A549 (cell line): ENCODE data around the gene MLX. TPM values are rescaled to one million over a fixed set of nuclear protein-coding genes. Genes with fewer than 3 reads are reported as not detected.

ENCODE experiments used
- ATAC-seq, 2 experiments: fragments of 200-7000 bp in 1 of 2; fragments of >200 bp in 1 of 2; cut with Nextera tagmentation in 1 of 2; cut with Tn5 transposase in 1 of 2; 3 replicates each; pipeline versions ENCODE4 v1.8.0 to v1.9.1; 2018 to 2020; ENCODE audit warnings: mild to moderate bottlenecking in 1 of 2, moderate library complexity in 1 of 2
- CTCF ChIA-PET: fragments of 300-600 bp; sonication (Branson Sonifier 250); formaldehyde crosslinking; extraction: SDS; loops from one replicate; lab custom pipeline; 2021; ENCODE audit warnings: antibody characterized with exemption, inconsistent platforms; lab: Yijun Ruan, JAX
- POLR2A ChIA-PET: fragments of 350-600 bp; formaldehyde crosslinking; extraction: SDS; loops from one replicate; lab custom pipeline; 2021; ENCODE audit warnings: antibody characterized with exemption, inconsistent platforms; lab: Yijun Ruan, JAX
- DNase-seq, 2 experiments: peaks; one replicate each; pipeline versions ENCODE4 v3.0.0 to v3.0.0-alpha.2; 2011 to 2016; ENCODE audit warnings: low read depth in 1 of 2, low spot score in 1 of 2
- FAIRE-seq: peaks from 2 replicates; lab custom pipeline; 2011; peaks lifted over from hg19 to GRCh38; lab: Jason Lieb, UNC
- H3K27ac ChIP-seq, 2 experiments: fragments of >200 bp; sonication (Bioruptor Twin); formaldehyde crosslinking; 3 replicates each; pipeline ENCODE4 v1.5.1; 2016 to 2017
- H3K4me1 ChIP-seq: fragments of >200 bp; sonication (Bioruptor Twin); formaldehyde crosslinking; 3 replicates; pipeline ENCODE4 v1.6.1; 2016
- H3K4me2 ChIP-seq: fragments of >200 bp; sonication (Bioruptor Twin); formaldehyde crosslinking; 3 replicates; pipeline ENCODE4 v1.6.1; 2016
- H3K4me3 ChIP-seq: fragments of >200 bp; sonication (Bioruptor Twin); formaldehyde crosslinking; 3 replicates; pipeline ENCODE4 v1.5.1; 2016
- H3K9me3 ChIP-seq: fragments of >200 bp; sonication (Bioruptor Twin); formaldehyde crosslinking; 3 replicates; pipeline ENCODE4 v1.6.1; 2016
- BHLHE40 ChIP-seq: IDR thresholded peaks from 2 replicates; pipeline ENCODE4 v1.6.1; 2012; ENCODE audit warnings: low read depth, low read length, inconsistent platforms
- CEBPB ChIP-seq, 2 experiments: fragments of >200 bp in 1 of 2; sonication (Bioruptor Twin) in 1 of 2; formaldehyde crosslinking in 1 of 2; IDR thresholded peaks; 2 replicates each; pipeline ENCODE4 v1.6.1; 2012 to 2016
- EHF ChIP-seq: fragments of 250-450 bp; sonication (Bioruptor Pico); IDR thresholded peaks from 2 replicates; pipeline ENCODE4 v1.5.0; 2020; ENCODE audit warnings: mild to moderate bottlenecking
- EP300 ChIP-seq, 2 experiments: fragments of >200 bp; sonication (Bioruptor Twin); formaldehyde crosslinking; IDR thresholded peaks; 2 replicates in 1 of 2; 3 replicates in 1 of 2; pipeline ENCODE4 v1.6.1; 2016 to 2017
- FOSB ChIP-seq: fragments of 250-450 bp; sonication (Bioruptor Pico); IDR thresholded peaks from 2 replicates; pipeline ENCODE4 v1.5.0; 2020; ENCODE audit warnings: mild to moderate bottlenecking, moderate library complexity
- HOXA7 ChIP-seq: fragments of 250-450 bp; sonication (Bioruptor Pico); IDR thresholded peaks from 2 replicates; pipeline ENCODE4 v1.5.0; 2020; ENCODE audit warnings: mild to moderate bottlenecking, moderate library complexity
- JUN ChIP-seq, 2 experiments: fragments of >200 bp; sonication (Bioruptor Twin); formaldehyde crosslinking; IDR thresholded peaks; 2 replicates in 1 of 2; 3 replicates in 1 of 2; pipeline ENCODE4 v1.6.1; 2016 to 2017
- NFE2L2 ChIP-seq: fragments of 150-350 bp; conservative IDR thresholded peaks from 2 replicates; pipeline ENCODE4 v1.6.1; 2014; ENCODE audit warnings: low read length
- POLR2A ChIP-seq: IDR thresholded peaks from 2 replicates; pipeline ENCODE4 v1.6.1; 2012; ENCODE audit warnings: mild to moderate bottlenecking, low read length
- RAD21 ChIP-seq, 2 experiments: fragments of >200 bp in 1 of 2; sonication (Bioruptor Twin) in 1 of 2; formaldehyde crosslinking in 1 of 2; IDR thresholded peaks in 1 of 2; conservative IDR thresholded peaks in 1 of 2; 2 replicates in 1 of 2; 3 replicates in 1 of 2; pipeline ENCODE4 v1.6.1; 2012 to 2018; ENCODE audit warnings: inconsistent platforms in 1 of 2
- RCOR1 ChIP-seq: fragments of 150-350 bp; IDR thresholded peaks from 2 replicates; pipeline ENCODE4 v1.6.1; 2014; ENCODE audit warnings: antibody characterized with exemption, low read length, low read depth
- SMC3 ChIP-seq: fragments of >200 bp; sonication (Bioruptor Twin); formaldehyde crosslinking; IDR thresholded peaks from 3 replicates; pipeline ENCODE4 v1.6.1; 2018; ENCODE audit warnings: inconsistent platforms
- SREBF2 ChIP-seq: fragments of 450-650 bp; IDR thresholded peaks from 2 replicates; pipeline ENCODE4 v1.6.1; 2014; ENCODE audit warnings: mild to moderate bottlenecking, moderate library complexity
- ZNF302 ChIP-seq: fragments of 250-450 bp; sonication (Bioruptor Pico); IDR thresholded peaks from 2 replicates; pipeline ENCODE4 v1.9.0; 2021; ENCODE audit warnings: inconsistent platforms, mild to moderate bottlenecking, moderate library complexity
- WGBS: methylation state at CpG from one replicate; pipeline ENCODE4 v1.1.6; 2017; ENCODE audit errors: missing lambda C conversion rate; 5-methylcytosine and 5-hydroxymethylcytosine counted together
- polyA plus RNA-seq, 4 experiments: library from polyadenylated mRNA; depleted of rRNA in 3 of 4; stranded (reverse); fragments of >200 nt; fragmentation: RNase III in 1 of 4; extraction: RNeasy Plus Mini Kit Qiagen cat#74134 plus additional on column Dnase treatment in 1 of 4; gene quantifications; 2 replicates in 3 of 4; 3 replicates in 1 of 4; pipeline ENCODE4 v1.2.3, GENCODE V29; 2011 to 2017
- TF ChIP-seq, protein P1 (sequence below): fragments of >200 bp; sonication (Bioruptor Twin); formaldehyde crosslinking; IDR thresholded peaks from 3 replicates; pipeline ENCODE4 v1.5.1; 2016
- TF ChIP-seq, protein P2 (sequence below): fragments of 200-600 bp; sonication (generic); IDR thresholded peaks from 2 replicates; pipeline ENCODE4 v1.6.1; 2016; ENCODE audit warnings: antibody characterized with exemption, mild to moderate bottlenecking, moderate library complexity
- TF ChIP-seq, protein P3 (sequence below): IDR thresholded peaks from 2 replicates; pipeline ENCODE4 v1.6.1; 2012
- TF ChIP-seq, protein P4 (sequence below): IDR thresholded peaks from 2 replicates; pipeline ENCODE4 v1.6.1; 2012; ENCODE audit warnings: low read depth, borderline replicate concordance
- TF ChIP-seq, protein P5 (sequence below): IDR thresholded peaks from 2 replicates; pipeline ENCODE4 v1.6.1; 2012

MLX gene
- polyA plus RNA-seq, 2 of the 4 experiments (the other 2 are of a cell fraction), result 46.3 to 48.0 TPM

DNA sequence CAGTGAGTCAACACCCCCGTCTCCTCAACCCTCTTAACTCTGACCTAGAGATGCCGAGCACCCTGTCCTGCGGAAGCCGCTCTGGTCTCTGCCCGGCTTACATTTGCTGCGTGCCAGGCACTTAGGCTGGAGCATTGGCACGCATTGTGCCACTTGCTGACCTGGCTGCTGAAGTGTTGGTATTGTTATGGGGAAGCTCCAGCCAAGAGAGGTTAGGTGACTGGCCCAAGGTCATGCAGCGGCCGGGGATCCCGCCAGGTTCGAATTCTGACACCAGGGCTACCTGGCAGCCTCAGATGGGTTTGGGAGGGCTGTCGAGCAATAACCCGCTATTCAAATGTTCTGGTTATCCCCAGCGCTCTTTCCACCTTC lies 19.2 kb upstream of the MLX start:
- peak overlapping the region; percentile 67 to 83; a peak in 4 of 6 replicates for H3K27ac ChIP-seq
- ChIA-PET POLR2A (interaction anchor here (0.6 to 1.6 kb wide), 4 partner anchors 11 to 30 kb away, joined by 3 to 22 read pairs (median 8); partner anchors contain the start of genes NAGLU and PSMC3IP), CTCF (interaction anchor here (1.1 to 4.2 kb wide), 13 partner anchors 10 to 688 kb away, joined by 3 to 37 read pairs (median 6); partner anchors contain the start of genes NAGLU and PSMC3IP)
- H3K9me3 ChIP-seq, result no peaks in the 10 kb centered on the region
- no peak for FAIRE-seq
- TF ChIP-seq EP300 (IDR thresholded peaks at IDR 0.05) (no peak), RCOR1 (no peak), RAD21 (conservative IDR thresholded peaks at IDR 0.05 in 1 of 2, IDR thresholded peaks at IDR 0.05 in 1 of 2) (no peak)
- TF ChIP-seq, protein P1, sequence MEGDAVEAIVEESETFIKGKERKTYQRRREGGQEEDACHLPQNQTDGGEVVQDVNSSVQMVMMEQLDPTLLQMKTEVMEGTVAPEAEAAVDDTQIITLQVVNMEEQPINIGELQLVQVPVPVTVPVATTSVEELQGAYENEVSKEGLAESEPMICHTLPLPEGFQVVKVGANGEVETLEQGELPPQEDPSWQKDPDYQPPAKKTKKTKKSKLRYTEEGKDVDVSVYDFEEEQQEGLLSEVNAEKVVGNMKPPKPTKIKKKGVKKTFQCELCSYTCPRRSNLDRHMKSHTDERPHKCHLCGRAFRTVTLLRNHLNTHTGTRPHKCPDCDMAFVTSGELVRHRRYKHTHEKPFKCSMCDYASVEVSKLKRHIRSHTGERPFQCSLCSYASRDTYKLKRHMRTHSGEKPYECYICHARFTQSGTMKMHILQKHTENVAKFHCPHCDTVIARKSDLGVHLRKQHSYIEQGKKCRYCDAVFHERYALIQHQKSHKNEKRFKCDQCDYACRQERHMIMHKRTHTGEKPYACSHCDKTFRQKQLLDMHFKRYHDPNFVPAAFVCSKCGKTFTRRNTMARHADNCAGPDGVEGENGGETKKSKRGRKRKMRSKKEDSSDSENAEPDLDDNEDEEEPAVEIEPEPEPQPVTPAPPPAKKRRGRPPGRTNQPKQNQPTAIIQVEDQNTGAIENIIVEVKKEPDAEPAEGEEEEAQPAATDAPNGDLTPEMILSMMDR, result no peak
- TF ChIP-seq, protein P2, sequence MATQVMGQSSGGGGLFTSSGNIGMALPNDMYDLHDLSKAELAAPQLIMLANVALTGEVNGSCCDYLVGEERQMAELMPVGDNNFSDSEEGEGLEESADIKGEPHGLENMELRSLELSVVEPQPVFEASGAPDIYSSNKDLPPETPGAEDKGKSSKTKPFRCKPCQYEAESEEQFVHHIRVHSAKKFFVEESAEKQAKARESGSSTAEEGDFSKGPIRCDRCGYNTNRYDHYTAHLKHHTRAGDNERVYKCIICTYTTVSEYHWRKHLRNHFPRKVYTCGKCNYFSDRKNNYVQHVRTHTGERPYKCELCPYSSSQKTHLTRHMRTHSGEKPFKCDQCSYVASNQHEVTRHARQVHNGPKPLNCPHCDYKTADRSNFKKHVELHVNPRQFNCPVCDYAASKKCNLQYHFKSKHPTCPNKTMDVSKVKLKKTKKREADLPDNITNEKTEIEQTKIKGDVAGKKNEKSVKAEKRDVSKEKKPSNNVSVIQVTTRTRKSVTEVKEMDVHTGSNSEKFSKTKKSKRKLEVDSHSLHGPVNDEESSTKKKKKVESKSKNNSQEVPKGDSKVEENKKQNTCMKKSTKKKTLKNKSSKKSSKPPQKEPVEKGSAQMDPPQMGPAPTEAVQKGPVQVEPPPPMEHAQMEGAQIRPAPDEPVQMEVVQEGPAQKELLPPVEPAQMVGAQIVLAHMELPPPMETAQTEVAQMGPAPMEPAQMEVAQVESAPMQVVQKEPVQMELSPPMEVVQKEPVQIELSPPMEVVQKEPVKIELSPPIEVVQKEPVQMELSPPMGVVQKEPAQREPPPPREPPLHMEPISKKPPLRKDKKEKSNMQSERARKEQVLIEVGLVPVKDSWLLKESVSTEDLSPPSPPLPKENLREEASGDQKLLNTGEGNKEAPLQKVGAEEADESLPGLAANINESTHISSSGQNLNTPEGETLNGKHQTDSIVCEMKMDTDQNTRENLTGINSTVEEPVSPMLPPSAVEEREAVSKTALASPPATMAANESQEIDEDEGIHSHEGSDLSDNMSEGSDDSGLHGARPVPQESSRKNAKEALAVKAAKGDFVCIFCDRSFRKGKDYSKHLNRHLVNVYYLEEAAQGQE, result peak; percentile 16; the same call in 1 of the 2 replicates
- TF ChIP-seq, protein P3, sequence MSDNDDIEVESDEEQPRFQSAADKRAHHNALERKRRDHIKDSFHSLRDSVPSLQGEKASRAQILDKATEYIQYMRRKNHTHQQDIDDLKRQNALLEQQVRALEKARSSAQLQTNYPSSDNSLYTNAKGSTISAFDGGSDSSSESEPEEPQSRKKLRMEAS, result no peak
- TF ChIP-seq, all 56 proteins: peak for 1
- peak overlapping the region; percentile 51; the same call in 2 of the 3 replicates for H3K4me3 ChIP-seq
- DNase-seq (no peak), ATAC-seq (peak; percentile 1; a peak in 3 of 6 replicates)
- H3K4me1 ChIP-seq, result peaks cover 9% of the 10 kb centered on the region; the same call in 2 of the 3 replicates
- WGBS, result 85% methylated on average over 14 of the region's 14 CpGs
- peak overlapping the region; percentile 89 for H3K4me2 ChIP-seq

DNA sequence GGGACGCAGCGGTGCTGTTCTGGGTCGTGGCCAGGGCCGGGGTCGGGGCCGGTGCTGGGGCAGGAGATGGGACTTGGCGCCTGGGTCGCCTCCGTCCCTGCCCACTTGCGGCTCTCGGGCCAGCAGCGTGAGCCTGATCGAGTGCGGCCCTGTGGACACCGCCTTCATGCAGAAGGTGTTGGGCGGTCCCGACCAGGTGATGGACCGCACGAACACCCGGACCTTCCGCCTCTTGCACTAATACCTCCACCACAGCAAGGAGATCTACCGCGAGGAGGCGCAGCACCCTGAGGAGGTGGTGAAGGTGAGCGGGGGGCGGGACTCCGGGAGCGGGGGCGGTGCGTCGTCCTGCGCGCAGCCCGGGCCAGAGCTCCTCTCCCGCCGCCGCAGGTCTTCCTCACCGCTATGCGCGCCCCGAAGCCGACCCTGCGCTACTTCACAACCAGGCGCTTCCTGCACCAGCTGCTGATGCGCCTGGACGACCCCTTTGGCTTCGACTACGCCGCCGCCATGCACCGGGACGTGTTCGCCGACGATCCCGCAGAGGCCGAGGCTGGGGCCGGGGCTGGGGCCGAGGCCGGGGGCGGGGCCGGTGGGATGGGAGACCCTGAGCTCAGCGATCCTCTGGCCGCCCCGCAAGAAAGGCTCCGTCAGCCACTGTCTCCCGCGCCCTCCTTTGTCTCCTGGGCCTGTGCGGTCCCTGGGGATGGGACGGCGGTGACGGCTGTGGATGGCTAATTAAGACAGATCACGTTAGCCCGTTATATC lies 18.6 kb upstream of the MLX start:
- peak overlapping the region; percentile 51 for H3K4me3 ChIP-seq
- ChIA-PET CTCF (interaction anchor here (0.6 to 4.2 kb wide), 26 partner anchors 10 to 688 kb away, joined by 3 to 37 read pairs (median 4); partner anchors contain the start of genes BECN1, NAGLU and PSMC3IP), POLR2A (interaction anchor here (0.6 to 1.6 kb wide), 9 partner anchors 9 to 347 kb away, joined by 3 to 22 read pairs (median 3); partner anchors contain the start of genes NAGLU, PSMC3IP and VPS25)
- peak overlapping the region; percentile 67 to 83 for H3K27ac ChIP-seq
- H3K4me2 ChIP-seq, result peak overlapping the region; percentile 89
- WGBS, result 14% methylated on average over 30 of the region's 74 CpGs
- ATAC-seq (peak; percentile 77 to 92), DNase-seq (peak; percentile 90 to 96), FAIRE-seq (no peak)
- TF ChIP-seq, protein P4, sequence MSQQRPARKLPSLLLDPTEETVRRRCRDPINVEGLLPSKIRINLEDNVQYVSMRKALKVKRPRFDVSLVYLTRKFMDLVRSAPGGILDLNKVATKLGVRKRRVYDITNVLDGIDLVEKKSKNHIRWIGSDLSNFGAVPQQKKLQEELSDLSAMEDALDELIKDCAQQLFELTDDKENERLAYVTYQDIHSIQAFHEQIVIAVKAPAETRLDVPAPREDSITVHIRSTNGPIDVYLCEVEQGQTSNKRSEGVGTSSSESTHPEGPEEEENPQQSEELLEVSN, result peak; percentile 68
- TF ChIP-seq SREBF2 (no peak), HOXA7 (CRISPR knock-in tag) (no peak), RAD21 (conservative IDR thresholded peaks at IDR 0.05 in 1 of 2, IDR thresholded peaks at IDR 0.05 in 1 of 2) (peak; percentile 57 to 62; a peak in 4 of 5 replicates), ZNF302 (CRISPR knock-in tag) (no peak), EHF (CRISPR knock-in tag) (no peak), FOSB (no peak), SMC3 (peak; percentile 70), POLR2A (peak; percentile 56), NFE2L2 (no peak), JUN (IDR thresholded peaks at IDR 0.05) (peak in 1 of 2 experiments; percentile 72; a peak in 2 of 5 replicates), BHLHE40 (no peak), CEBPB (IDR thresholded peaks at IDR 0.05) (no peak)
- TF ChIP-seq, protein P3, result peak; percentile 74
- TF ChIP-seq, protein P5, sequence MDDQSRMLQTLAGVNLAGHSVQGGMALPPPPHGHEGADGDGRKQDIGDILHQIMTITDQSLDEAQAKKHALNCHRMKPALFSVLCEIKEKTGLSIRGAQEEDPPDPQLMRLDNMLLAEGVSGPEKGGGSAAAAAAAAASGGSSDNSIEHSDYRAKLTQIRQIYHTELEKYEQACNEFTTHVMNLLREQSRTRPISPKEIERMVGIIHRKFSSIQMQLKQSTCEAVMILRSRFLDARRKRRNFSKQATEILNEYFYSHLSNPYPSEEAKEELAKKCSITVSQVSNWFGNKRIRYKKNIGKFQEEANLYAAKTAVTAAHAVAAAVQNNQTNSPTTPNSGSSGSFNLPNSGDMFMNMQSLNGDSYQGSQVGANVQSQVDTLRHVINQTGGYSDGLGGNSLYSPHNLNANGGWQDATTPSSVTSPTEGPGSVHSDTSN, result peak; percentile 13
- TF ChIP-seq, protein P1, result peak; percentile 78
- H3K9me3 ChIP-seq, result no peaks in the 10 kb centered on the region
- peaks cover 12% of the 10 kb centered on the region; the same call in 2 of the 3 replicates for H3K4me1 ChIP-seq
